GM23248 (cell line): Measurements from ENCODE around the gene RIOK3. TPM values are rescaled to one million over a fixed set of nuclear protein-coding genes. Genes with fewer than 3 reads are reported as not detected.

Source experiments
- DNase-seq: peaks from one replicate; pipeline ENCODE4 v3.0.0-alpha.2; 2015
- H2AFZ ChIP-seq: fragments of 200-600 bp; sonication (generic); 2 replicates; pipeline ENCODE4 v1.6.1; 2016; ENCODE audit warnings: antibody characterized with exemption
- H3F3A ChIP-seq: fragments of 200-600 bp; sonication (generic); 2 replicates; pipeline ENCODE4 v1.6.1; 2016; ENCODE audit warnings: mild to moderate bottlenecking, antibody characterized with exemption, mixed run types; ENCODE audit not compliant: insufficient read depth
- H3K27ac ChIP-seq: fragments of 200-600 bp; sonication (generic); 2 replicates; pipeline ENCODE4 v1.5.1; 2016; ENCODE audit warnings: mild to moderate bottlenecking
- H3K27me3 ChIP-seq: fragments of 200-600 bp; sonication (generic); replicated peaks from 2 replicates; pipeline ENCODE4 v1.6.1; 2016; ENCODE audit warnings: mild to moderate bottlenecking; ENCODE audit not compliant: insufficient read depth
- H3K36me3 ChIP-seq: fragments of 200-600 bp; sonication (generic); 2 replicates; pipeline ENCODE4 v1.6.1; 2016; ENCODE audit warnings: low read depth, mild to moderate bottlenecking
- H3K4me1 ChIP-seq: fragments of 200-600 bp; sonication (generic); 2 replicates; pipeline ENCODE4 v1.6.1; 2016; ENCODE audit warnings: mild to moderate bottlenecking; ENCODE audit not compliant: insufficient read depth
- H3K4me2 ChIP-seq: fragments of 200-600 bp; sonication (generic); one replicate; pipeline ENCODE4 v1.6.1; 2016; ENCODE audit warnings: mild to moderate bottlenecking; ENCODE audit not compliant: unreplicated experiment
- H3K4me3 ChIP-seq: fragments of 200-600 bp; sonication (generic); 2 replicates; pipeline ENCODE4 v1.5.1; 2016; ENCODE audit warnings: mild to moderate bottlenecking
- H3K79me2 ChIP-seq: fragments of 200-600 bp; sonication (generic); 2 replicates; pipeline ENCODE4 v1.6.1; 2016; ENCODE audit warnings: mild to moderate bottlenecking; ENCODE audit not compliant: insufficient read depth
- H3K9ac ChIP-seq: fragments of 200-600 bp; sonication (generic); 2 replicates; pipeline ENCODE4 v1.6.1; 2016; ENCODE audit warnings: mild to moderate bottlenecking
- H3K9me2 ChIP-seq: fragments of 200-600 bp; sonication (generic); 2 replicates; pipeline ENCODE4 v1.6.1; 2016; ENCODE audit warnings: mixed run types, mild to moderate bottlenecking, moderate library complexity; ENCODE audit not compliant: insufficient read depth
- H3K9me3 ChIP-seq: fragments of 200-600 bp; sonication (generic); one replicate; pipeline ENCODE4 v1.6.1; 2017; ENCODE audit warnings: low read depth
- H4K20me1 ChIP-seq: fragments of 200-600 bp; sonication (generic); 2 replicates; pipeline ENCODE4 v1.6.0; 2016; ENCODE audit not compliant: insufficient read depth
- EZH2 ChIP-seq: fragments of 200-600 bp; sonication (generic); IDR thresholded peaks from 2 replicates; pipeline ENCODE4 v1.6.1; 2018; ENCODE audit warnings: antibody characterized with exemption, mild to moderate bottlenecking; ENCODE audit not compliant: insufficient read depth, poor library complexity, severe bottlenecking
- EZH2phosphoT487 ChIP-seq: fragments of 200-600 bp; sonication (generic); IDR thresholded peaks from 2 replicates; pipeline ENCODE4 v1.6.1; 2018; ENCODE audit warnings: antibody characterized with exemption, moderate library complexity, mild to moderate bottlenecking, low read depth; ENCODE audit not compliant: insufficient read depth
- WGBS, 2 experiments: methylation state at CpG; one replicate each; pipeline ENCODE4 v1.1.6; 2015 to 2017; ENCODE audit warnings: low lambda C conversion rate in 2 of 2, low coverage in 1 of 2; ENCODE audit errors: missing lambda C conversion rate in 2 of 2; 5-methylcytosine and 5-hydroxymethylcytosine counted together
- in situ Hi-C: fragments of 300-500 bp; cut with MboI; formaldehyde crosslinking; loops from 2 replicates; pipeline ENCODE4 v1.15.0; 2020
- polyA plus RNA-seq: library from polyadenylated mRNA; unstranded; fragments of >200 nt; fragmentation: Nextera tagmentation; extraction: Ambion mirVana; gene quantifications from 2 replicates; pipeline ENCODE4 v1.2.1, GENCODE V29; 2016
- total RNA-seq: library from RNA; depleted of rRNA; stranded (reverse); fragments of >200 nt; shearing (Covaris generic); gene quantifications from 2 replicates; pipeline ENCODE4 v1.2.3, GENCODE V29; 2014

The RIOK3 gene
- total and polyA plus RNA-seq, 2 experiments from 2014 or later, result 81.8 to 89.3 TPM

DNA sequence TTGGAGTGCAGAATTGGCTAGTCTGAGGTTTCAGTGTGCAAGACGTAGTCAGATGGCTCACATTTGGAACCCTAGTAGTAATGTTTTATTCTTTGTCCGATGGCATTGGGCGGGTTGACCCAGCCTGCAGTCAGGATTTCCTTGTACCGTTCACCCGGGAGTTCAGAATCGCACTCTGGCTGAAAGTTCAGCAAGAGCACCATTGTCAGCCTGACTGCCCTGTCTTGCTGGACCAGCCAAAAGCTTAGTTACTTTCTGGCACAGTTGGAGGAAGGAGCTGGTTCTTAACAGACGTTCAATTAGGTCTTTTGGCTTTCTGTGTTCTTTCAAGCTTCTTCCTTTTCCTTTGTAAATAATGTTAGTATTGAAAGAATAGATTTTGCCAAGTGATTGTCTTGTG is 68.8 kb downstream of the RIOK3 start:
- no peaks in the 10 kb centered on the region for H3K9me3 ChIP-seq
- no peaks in the 10 kb centered on the region for H3K9me2 ChIP-seq
- H4K20me1 ChIP-seq, result no peaks in the 10 kb centered on the region
- H3K4me1 ChIP-seq, result peaks cover 8% of the 10 kb centered on the region
- TF ChIP-seq EZH2 (no peak), EZH2phosphoT487 (no peak)
- no peak overlapping the region for H3K9ac ChIP-seq
- no peak overlapping the region for H3K27ac ChIP-seq
- in situ Hi-C loops, result no loop called here
- H3K36me3 ChIP-seq, result peaks cover 44% of the 10 kb centered on the region
- no peaks in the 10 kb centered on the region for H3K27me3 ChIP-seq
- H3K4me3 ChIP-seq, result no peak overlapping the region
- 59 to 60% methylated on average over 7 of the region's 7 CpGs for WGBS, 2 experiments
- no peaks in the 10 kb centered on the region for H3K79me2 ChIP-seq
- no peak for DNase-seq
- peaks cover 11% of the 10 kb centered on the region for H3F3A ChIP-seq
- no peak overlapping the region for H3K4me2 ChIP-seq
- no peak overlapping the region for H2AFZ ChIP-seq

DNA sequence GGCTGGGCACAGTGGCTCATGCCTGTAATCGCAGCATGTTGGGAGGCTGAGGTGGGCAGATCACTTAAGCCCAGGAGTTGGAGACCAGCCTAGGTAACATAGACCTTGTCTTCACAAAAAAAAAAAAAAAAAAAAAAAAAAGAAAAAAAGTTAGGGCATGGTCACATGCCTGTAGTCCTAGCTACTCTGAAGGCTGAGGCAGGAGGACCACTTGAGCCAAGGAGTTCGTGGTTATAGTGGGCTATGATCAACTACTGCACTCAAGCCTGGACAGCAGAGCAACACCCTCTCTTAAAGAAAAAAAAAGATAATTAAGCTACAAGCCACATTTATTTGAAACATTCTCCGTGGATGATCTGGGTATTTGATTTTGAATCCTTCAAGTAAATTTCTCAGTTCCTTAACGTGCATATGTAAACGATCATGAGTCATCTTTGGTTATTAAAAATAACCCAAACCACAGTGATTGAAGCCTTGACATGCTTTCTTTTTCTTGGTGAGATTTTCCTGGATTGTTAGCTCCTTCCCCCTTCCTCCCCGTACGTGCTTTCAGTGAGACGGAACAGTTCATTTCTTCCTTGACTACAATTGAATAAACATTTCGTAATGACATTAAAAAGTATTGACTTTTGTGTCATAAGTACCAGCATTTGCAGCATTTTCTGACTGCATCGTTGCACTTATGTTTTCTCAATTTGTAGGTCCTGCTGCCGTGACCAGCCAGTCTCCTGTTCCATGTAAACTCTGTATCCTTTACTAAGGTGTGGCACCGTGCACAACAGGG is 70.5 kb downstream of the RIOK3 start:
- Histone ChIP-seq H3F3A (peaks cover 19% of the 10 kb centered on the region), H3K27me3 (no peaks in the 10 kb centered on the region), H4K20me1 (no peaks in the 10 kb centered on the region), H3K9ac (no peak overlapping the region), H3K27ac (0 out of 2 replicates have a peak overlapping the region, but pooled peaks have one; percentile 9), H3K9me2 (no peaks in the 10 kb centered on the region), H3K79me2 (no peaks in the 10 kb centered on the region), H3K4me3 (no peak overlapping the region), H3K36me3 (peaks cover 40% of the 10 kb centered on the region), H3K9me3 (no peaks in the 10 kb centered on the region), H3K4me1 (peaks cover 17% of the 10 kb centered on the region), H3K4me2 (no peak overlapping the region), H2AFZ (no peak overlapping the region)
- in situ Hi-C loops, result no loop called here
- WGBS, 2 experiments, result 46 to 51% methylated on average over 12 of the region's 12 CpGs
- DNase-seq, result peak; percentile 62
- no peak for TF ChIP-seq EZH2
- no peak for TF ChIP-seq EZH2phosphoT487

- no peak overlapping the region for H3K9ac ChIP-seq
- in situ Hi-C loops, result no loop called here
- H3K36me3 ChIP-seq, result peaks cover 34% of the 10 kb centered on the region
- no peak overlapping the region for H3K4me2 ChIP-seq
- 98 to 99% methylated on average over 14 of the region's 14 CpGs for WGBS, 2 experiments
- H3K9me3 ChIP-seq, result no peaks in the 10 kb centered on the region
- no peak overlapping the region for H2AFZ ChIP-seq
- no peaks in the 10 kb centered on the region for H3K27me3 ChIP-seq
- no peak for DNase-seq
- H3K4me1 ChIP-seq, result peaks cover 23% of the 10 kb centered on the region
- peaks cover 25% of the 10 kb centered on the region for H3F3A ChIP-seq
- H3K4me3 ChIP-seq, result no peak overlapping the region
- H4K20me1 ChIP-seq, result no peaks in the 10 kb centered on the region
- 0 out of 2 replicates have a peak overlapping the region, but pooled peaks have one; percentile 9 for H3K27ac ChIP-seq
- no peaks in the 10 kb centered on the region for H3K9me2 ChIP-seq
- TF ChIP-seq EZH2phosphoT487 (no peak), EZH2 (no peak)
- H3K79me2 ChIP-seq, result no peaks in the 10 kb centered on the region
Observed at GRCh38 chr18:23524213-23524707, 71.2 kb downstream of the RIOK3 start.

GRCh38 chr18:23526501-23527063 is 73.5 kb downstream of the RIOK3 start:
- Histone ChIP-seq H2AFZ (no peak overlapping the region), H3K27me3 (no peaks in the 10 kb centered on the region), H4K20me1 (no peaks in the 10 kb centered on the region), H3K9me2 (no peaks in the 10 kb centered on the region), H3K27ac (no peak overlapping the region), H3K36me3 (peaks cover 30% of the 10 kb centered on the region; the same call in 1 of the 2 replicates), H3K4me3 (no peak overlapping the region), H3K9ac (no peak overlapping the region), H3K4me1 (peaks cover 34% of the 10 kb centered on the region), H3K9me3 (no peaks in the 10 kb centered on the region), H3K79me2 (no peaks in the 10 kb centered on the region), H3K4me2 (no peak overlapping the region), H3F3A (peaks cover 40% of the 10 kb centered on the region)
- no peak for DNase-seq
- in situ Hi-C loops, result no loop called here
- WGBS, 2 experiments, result 83 to 84% methylated on average over 5 of the region's 5 CpGs
- no peak for TF ChIP-seq EZH2phosphoT487
- no peak for TF ChIP-seq EZH2
